Stimulated activated CD4-positive, alpha-beta T cell treated with anti-CD3 and anti-CD28 coated beads, TNF-alpha, amount 100 ng/mL, for 4 hours (primary cell): ENCODE measurements around the gene ACTG1.

ENCODE experiments used
- DNase-seq, 3 experiments: peaks; one replicate each; pipeline ENCODE4 v3.0.0-alpha.2; 2020; ENCODE audit warnings: low read depth in 3 of 3

The ACTG1 gene

DNA sequence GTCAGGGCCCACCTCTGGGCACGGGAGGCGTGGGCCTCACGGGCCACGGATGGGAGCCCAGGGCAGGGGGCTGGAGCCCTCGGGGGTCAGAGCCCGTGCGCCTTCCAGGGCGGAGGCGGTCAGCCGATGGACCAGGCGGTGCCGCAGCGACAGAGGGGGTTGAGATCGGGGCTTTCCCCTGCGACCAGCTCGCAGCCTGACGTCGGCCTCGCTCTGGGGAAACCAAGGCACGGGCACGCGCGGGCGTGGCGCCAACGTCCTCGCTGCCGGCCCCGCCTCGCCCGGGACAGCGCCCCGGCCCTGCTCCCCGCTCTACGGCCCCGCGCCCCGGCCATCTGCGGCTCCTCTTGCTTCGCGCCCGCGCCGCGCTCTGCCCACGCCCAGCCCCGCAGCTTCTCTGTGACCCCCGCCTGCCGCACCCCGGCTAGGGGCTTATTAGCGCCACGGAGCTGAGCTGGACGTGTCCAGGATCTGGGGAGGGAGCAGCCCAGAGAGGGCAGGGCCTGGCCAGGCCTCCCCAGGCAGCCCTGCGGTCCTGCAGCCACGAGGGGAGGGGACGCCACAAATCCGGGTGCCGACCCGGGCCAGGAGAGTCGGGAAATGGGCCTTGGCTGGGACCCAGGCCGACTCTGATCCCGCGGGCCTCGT, 13.5 kb downstream of the ACTG1 start:
- no peak for DNase-seq

DNA sequence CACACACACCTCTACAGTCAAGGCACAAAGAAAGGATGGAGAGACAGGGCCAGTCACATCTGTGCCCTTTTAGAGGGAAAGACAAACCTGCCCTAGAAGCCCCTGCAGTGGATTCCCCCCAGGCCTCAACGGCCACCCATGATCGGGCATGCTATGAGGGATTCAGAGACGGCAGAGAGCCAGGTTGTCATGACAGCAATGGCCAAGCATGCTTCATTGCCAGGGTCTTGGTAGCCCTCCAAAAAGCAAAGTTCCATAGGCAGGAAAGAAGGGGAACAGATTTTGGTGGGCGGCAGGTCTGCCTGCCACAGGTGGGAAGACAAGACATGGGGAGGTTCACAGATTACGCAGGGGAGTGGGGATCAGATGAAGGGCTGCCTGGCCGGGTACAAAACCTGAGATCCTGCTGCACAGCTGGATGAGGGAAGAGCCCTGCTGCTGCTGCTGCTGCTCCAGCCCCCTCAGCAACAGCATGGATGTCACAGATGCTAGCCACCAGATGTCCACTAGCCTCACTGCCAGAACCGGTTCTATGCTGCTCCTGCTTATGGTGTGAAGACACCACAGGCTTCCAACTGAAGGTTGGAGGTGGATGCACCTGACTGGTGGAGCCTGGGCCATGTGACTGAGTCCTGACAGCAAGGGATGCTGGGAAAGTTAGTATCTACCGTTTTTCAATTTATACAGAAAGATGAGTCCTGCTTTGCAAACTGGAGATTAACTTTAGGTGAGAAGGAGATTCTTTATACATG, 17.8 kb downstream of the ACTG1 start:
- DNase-seq = no peak

GRCh38 chr17:81493198-81494038, 19.2 kb downstream of the ACTG1 start:
- no peak for DNase-seq

GRCh38 chr17:81492706-81493105, 19.9 kb downstream of the ACTG1 start:
- no peak for DNase-seq

- no peak for DNase-seq
These were observed 20.4 kb downstream of the ACTG1 start for GRCh38 chr17:81492202-81492601.

DNA sequence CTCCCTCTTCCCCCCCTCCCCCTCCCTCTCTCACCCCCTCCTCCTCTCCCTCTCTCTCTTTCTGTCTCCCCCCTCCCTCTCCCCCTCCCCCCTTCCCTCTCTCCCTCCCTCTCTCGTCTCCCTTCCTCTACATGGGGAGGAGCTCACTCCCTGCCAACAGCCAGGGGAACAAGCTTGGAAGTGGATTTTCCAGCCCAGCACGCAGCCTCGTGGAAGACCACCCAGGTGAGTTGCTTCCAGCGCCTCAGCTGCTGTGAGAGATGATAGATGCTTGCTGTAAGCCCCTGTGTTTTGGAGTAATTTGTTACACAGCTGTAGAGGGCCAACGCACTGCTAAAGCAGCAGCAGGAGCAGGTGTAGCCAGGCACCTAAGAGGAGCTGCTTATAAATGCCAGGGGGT, 20.8 kb downstream of the ACTG1 start:
- DNase-seq = no peak

GRCh38 chr17:81491181-81491581, 21.4 kb downstream of the ACTG1 start:
- no peak for DNase-seq

DNA sequence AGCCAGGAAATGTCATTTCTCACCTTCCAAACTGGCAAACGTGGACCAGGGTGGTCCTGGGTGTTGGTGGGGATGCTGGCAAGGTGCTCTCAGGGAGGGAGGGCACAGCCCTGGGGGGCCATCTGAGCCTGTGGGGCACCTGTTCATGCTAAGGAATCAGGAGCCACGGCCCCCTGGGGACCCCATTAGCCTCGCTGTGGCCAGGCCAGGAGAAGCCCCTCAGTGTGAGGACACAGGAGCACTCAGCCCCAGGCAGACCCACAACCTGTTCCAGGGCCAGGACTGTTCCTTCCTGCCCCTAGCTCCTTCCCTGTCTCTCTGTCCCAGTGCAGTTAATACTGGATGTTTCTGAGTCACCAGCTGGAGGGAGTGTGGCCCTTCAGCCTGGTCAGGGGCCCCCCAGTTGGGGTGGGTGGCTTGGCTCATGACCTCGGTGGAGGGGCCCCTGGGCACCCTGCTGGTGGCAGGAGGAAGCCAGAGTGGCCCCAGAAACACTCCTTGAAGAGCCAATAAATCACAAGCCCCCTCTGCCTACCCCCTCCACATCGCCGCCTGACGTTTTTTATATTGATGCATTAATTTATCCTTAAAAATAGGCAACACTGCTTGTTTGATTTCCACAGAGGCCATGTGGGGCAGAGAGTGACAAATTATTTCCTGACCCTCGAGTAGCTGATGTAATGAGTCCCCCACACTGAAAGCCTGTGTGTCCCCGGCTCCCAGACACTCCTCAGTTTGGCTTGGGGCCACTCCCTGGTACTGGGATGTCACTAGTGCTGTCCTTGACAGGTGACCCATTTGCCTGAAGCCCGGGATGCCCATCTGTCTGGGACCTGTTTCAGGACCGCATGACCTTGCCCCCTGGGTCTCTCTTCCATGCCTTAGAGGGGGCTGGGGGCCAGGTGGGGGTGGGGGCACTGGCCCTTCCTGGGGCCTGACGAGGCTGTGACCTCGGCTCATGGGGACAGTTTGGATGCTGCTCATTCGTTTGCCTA, 22.3 kb downstream of the ACTG1 start:
- DNase-seq = no peak

GRCh38 chr17:81489012-81489997, 23.3 kb downstream of the ACTG1 start:
- no peak for DNase-seq

DNA sequence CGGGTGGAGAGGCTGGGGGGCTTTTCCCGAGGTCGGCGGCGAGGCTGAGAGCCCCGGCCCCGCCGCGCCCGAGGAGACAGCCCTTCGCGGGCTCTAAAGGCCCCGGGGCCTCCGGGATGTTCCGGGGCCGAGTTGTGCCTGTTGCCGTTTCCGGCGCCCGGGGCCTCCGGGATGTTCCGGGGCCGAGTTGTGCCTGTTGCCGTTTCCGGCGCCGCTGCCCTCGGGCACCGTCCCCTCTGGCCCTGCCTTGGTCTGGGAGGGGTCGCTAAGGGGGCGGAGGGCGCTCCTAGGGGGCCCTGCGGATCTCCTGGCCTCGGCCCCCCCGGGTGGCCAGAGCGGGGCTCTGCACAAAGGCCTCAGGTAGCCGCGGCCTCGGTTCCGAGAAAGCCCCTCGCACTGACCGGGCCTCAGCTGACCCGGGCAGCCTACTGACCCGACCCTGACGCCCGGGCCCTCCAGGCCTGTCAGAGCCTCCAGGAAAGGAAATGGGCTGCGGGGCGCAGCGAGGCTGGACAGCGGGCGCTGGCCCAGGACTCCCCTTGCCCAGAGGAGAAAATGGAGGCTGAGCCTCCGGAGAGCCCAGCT, 24.2 kb downstream of the ACTG1 start:
- DNase-seq = no peak

GRCh38 chr17:81487487-81488275, 24.9 kb downstream of the ACTG1 start:
- DNase-seq = peak; percentile 62 to 78 (median 70)

DNA sequence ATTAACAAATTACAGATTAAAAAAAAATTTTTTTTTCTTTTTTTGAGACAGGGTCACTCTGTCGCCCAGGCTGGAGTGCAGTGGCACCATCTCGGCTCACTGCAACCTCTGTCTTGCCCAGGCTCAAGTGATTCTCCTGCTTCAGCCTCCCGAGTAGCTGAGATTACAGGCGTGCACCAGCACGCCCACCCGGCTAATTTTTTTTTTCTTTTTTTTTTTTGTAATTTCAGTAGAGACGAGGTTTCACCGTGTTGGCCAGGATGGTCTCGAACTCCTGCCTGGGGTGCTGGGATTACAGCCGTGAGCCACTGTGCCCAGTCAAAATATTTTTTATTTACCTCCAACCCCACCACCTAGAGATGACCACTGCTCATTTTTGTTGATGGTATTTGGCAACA, 25.5 kb downstream of the ACTG1 start:
- DNase-seq = no peak

DNA sequence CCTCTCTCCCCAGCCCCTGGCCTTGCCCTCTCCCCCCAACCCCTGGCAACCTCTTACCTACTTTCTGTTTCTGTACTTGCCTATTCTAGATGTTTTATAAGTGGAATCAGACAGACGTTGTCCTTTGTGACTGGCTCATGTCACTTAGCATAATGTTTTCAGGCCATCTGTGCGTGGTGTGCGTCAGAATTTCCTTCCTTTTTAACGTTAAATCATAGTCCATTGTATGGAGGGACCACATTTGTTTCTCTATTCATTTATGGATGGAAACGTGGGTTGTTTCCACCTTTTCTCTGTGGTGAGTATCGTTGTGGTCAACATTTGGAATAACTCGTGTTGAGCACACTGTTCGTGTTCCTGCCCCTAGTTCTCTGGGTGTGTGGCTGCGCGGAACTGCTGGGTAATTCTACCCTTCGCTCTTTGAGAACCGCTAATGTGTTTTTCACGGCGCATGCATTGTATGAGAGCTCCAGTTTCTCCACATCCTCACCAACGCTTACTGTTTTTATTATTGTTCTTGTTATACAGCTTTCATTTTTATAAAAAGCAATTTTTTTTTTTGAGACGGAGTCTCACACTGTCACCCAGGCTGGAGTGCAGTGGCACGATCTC, 26.3 kb downstream of the ACTG1 start:
- DNase-seq = no peak

- peak; percentile 76 to 83 (median 76) for DNase-seq
These were observed 28.2 kb downstream of the ACTG1 start for GRCh38 chr17:81484195-81484979.

- DNase-seq = no peak
These were observed 28.8 kb downstream of the ACTG1 start for GRCh38 chr17:81483862-81484194.

GRCh38 chr17:81483085-81483861, 29.3 kb downstream of the ACTG1 start:
- DNase-seq = no peak

DNA sequence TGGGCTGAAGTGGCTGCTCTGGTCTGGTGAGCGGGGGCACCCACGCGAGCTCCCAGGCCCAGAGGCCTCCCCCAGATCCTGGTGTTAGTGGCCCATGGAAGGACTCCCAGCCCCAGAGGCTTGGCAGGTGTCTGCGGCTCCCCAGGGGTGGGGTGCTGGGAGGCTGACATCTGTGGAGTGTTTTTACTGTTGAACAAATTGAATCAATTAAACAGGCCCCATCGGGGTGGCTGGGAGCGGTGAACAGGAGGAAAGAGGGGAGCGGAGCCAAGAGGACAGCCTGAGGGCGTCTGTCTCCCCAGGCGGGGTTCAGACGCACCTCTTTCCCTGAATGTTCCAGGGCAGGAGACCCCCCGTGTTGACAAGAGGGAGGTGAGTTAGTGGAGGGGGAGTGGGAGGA, 29.9 kb downstream of the ACTG1 start:
- DNase-seq = no peak
